Keratinocyte (primary cell): Measurements from ENCODE around the gene RCAN2. TPM values are rescaled to one million over a fixed set of nuclear protein-coding genes. Genes with fewer than 3 reads are reported as not detected.

ENCODE experiments used
- DNase-seq: peaks from one replicate; pipeline ENCODE4 v3.0.0-alpha.2; 2011; ENCODE audit warnings: low read depth, missing footprints, low spot score
- FAIRE-seq: peaks from 2 replicates; lab custom pipeline; 2011; peaks lifted over from hg19 to GRCh38; lab: Jason Lieb, UNC
- H2AFZ ChIP-seq: 2 replicates; pipeline ENCODE4 v1.6.0; 2012; ENCODE audit warnings: low read length, control low read depth, inconsistent platforms; ENCODE audit not compliant: control insufficient read depth
- H3K27ac ChIP-seq: 2 replicates; pipeline ENCODE4 v1.5.1; 2011; ENCODE audit warnings: low read length; ENCODE audit not compliant: control insufficient read depth, insufficient read depth
- H3K27me3 ChIP-seq: 3 replicates; pipeline ENCODE4 v1.6.0; 2011; ENCODE audit warnings: low read length; ENCODE audit not compliant: control insufficient read depth, insufficient read depth; ENCODE audit errors: extremely low read depth
- H3K36me3 ChIP-seq, 2 experiments: 2 replicates in 1 of 2; 3 replicates in 1 of 2; pipeline ENCODE4 v1.5.1; 2011; ENCODE audit warnings: low read length in 2 of 2, mild to moderate bottlenecking in 1 of 2; ENCODE audit not compliant: control insufficient read depth in 2 of 2, insufficient read depth in 2 of 2; ENCODE audit errors: extremely low read depth in 1 of 2
- H3K4me1 ChIP-seq: 3 replicates; pipeline ENCODE4 v1.5.1; 2011; ENCODE audit warnings: low read length; ENCODE audit not compliant: control insufficient read depth, insufficient read depth; ENCODE audit errors: extremely low read depth
- H3K4me2 ChIP-seq: 3 replicates; pipeline ENCODE4 v1.6.0; 2011; ENCODE audit warnings: low read depth, low read length; ENCODE audit not compliant: control insufficient read depth, insufficient read depth; ENCODE audit errors: extremely low read depth
- H3K4me3 ChIP-seq, 3 experiments: fragments of 200-600 bp in 1 of 3; sonication (generic) in 1 of 3; 2 replicates in 2 of 3; 3 replicates in 1 of 3; pipeline ENCODE4 v1.5.1; 2011 to 2016; ENCODE audit warnings: low read length in 3 of 3, mild to moderate bottlenecking in 3 of 3, control low read depth in 2 of 3, inconsistent platforms in 1 of 3, low read depth in 1 of 3, mixed read lengths in 1 of 3, mixed run types in 1 of 3, moderate library complexity in 1 of 3; ENCODE audit not compliant: control insufficient read depth in 2 of 3, insufficient read depth in 2 of 3; ENCODE audit errors: extremely low read depth in 1 of 3
- H3K79me2 ChIP-seq: 2 replicates; pipeline ENCODE4 v1.6.0; 2012; ENCODE audit warnings: low read length; ENCODE audit not compliant: control insufficient read depth, insufficient read depth
- H3K9ac ChIP-seq: 3 replicates; pipeline ENCODE4 v1.6.0; 2011; ENCODE audit warnings: low read length; ENCODE audit not compliant: control insufficient read depth, insufficient read depth; ENCODE audit errors: extremely low read depth
- H3K9me1 ChIP-seq: 3 replicates; pipeline ENCODE4 v1.6.0; 2011; ENCODE audit warnings: low read length; ENCODE audit not compliant: control insufficient read depth, insufficient read depth; ENCODE audit errors: extremely low read depth
- H3K9me3 ChIP-seq: 2 replicates; pipeline ENCODE4 v1.5.1; 2012; ENCODE audit warnings: low read depth, low read length; ENCODE audit not compliant: control insufficient read depth
- H4K20me1 ChIP-seq: 3 replicates; pipeline ENCODE4 v1.6.0; 2011; ENCODE audit warnings: low read length; ENCODE audit not compliant: control insufficient read depth, insufficient read depth; ENCODE audit errors: extremely low read depth
- EZH2 ChIP-seq: IDR thresholded peaks from one replicate; pipeline ENCODE4 v1.6.1; 2012; ENCODE audit warnings: inconsistent platforms, mild to moderate bottlenecking, low read length, moderate library complexity
- dilution Hi-C: fragments of 300-500 bp; cut with MboI; formaldehyde crosslinking; loops from one replicate; pipeline ENCODE4 v1.7.0; 2020; ENCODE audit warnings: low sequenced_read_pairs; ENCODE audit not compliant: extremely low pct_ligation_motif_present
- polyA plus RNA-seq, 5 experiments: library from polyadenylated mRNA; depleted of rRNA in 3 of 5; stranded (reverse) in 3 of 5; stranded (forward) in 1 of 5; unstranded in 1 of 5; fragments of >200 nt; gene quantifications; 1 replicate in 1 of 5; 2 replicates in 3 of 5; 3 replicates in 1 of 5; pipeline versions ENCODE4 v1.2.1 to v1.2.3, GENCODE V29; 2011 to 2012; ENCODE audit warnings: missing spikeins in 2 of 5, low read depth in 1 of 5, low replicate concordance in 1 of 5
- TF ChIP-seq, protein P1 (sequence below), 3 experiments: IDR thresholded peaks in 1 of 3; conservative IDR thresholded peaks in 1 of 3; optimal IDR thresholded peaks in 1 of 3; 2 replicates in 2 of 3; 3 replicates in 1 of 3; pipeline versions ENCODE3 to v1.5.1; 2011; ENCODE audit warnings: low read length in 3 of 3, mild to moderate bottlenecking in 3 of 3, moderate library complexity in 2 of 3, control low read depth in 1 of 3, inconsistent platforms in 1 of 3; ENCODE audit not compliant: insufficient read depth in 2 of 3; ENCODE audit errors: extremely low read depth in 1 of 3

Gene RCAN2
- polyA plus RNA-seq, 1 donor (not counting 4 experiments of a cell fraction or from before 2014, with no cell fraction given), result not detected

DNA sequence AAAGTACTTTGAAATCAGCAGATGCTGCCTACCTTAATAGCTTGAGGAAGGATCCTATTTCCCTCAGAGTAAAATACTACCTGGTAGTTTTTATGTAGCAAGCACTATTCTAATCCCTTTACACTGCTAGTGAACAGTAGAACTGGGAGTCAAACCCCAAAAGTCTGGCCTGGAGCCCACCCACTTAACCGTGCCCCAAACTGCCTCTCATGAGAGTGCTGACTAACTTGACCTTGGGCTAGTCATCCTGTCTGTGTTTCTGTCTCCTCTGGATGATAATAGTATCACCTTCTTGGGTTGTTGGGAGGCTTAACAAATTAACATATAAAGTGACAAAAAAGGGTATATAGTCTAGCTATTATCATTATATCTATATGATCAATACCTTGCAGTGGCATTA is 140.5 kb downstream of the RCAN2 start:
- H3K27me3 ChIP-seq, result no peaks in the 10 kb centered on the region
- no peak overlapping the region for H3K4me3 ChIP-seq
- no peaks in the 10 kb centered on the region for H3K4me1 ChIP-seq
- dilution Hi-C loops, result no loop called here
- no peak for TF ChIP-seq EZH2
- TF ChIP-seq, protein P1, sequence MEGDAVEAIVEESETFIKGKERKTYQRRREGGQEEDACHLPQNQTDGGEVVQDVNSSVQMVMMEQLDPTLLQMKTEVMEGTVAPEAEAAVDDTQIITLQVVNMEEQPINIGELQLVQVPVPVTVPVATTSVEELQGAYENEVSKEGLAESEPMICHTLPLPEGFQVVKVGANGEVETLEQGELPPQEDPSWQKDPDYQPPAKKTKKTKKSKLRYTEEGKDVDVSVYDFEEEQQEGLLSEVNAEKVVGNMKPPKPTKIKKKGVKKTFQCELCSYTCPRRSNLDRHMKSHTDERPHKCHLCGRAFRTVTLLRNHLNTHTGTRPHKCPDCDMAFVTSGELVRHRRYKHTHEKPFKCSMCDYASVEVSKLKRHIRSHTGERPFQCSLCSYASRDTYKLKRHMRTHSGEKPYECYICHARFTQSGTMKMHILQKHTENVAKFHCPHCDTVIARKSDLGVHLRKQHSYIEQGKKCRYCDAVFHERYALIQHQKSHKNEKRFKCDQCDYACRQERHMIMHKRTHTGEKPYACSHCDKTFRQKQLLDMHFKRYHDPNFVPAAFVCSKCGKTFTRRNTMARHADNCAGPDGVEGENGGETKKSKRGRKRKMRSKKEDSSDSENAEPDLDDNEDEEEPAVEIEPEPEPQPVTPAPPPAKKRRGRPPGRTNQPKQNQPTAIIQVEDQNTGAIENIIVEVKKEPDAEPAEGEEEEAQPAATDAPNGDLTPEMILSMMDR (optimal IDR thresholded peaks at IDR 0.05 in 1 of 3, IDR thresholded peaks at IDR 0.05 in 1 of 3, conservative IDR thresholded peaks at IDR 0.05 in 1 of 3; ENCODE audit: extremely low read depth in 1 of 3, insufficient read depth in 2 of 3, low read length in 3 of 3), result no peak
- H3K4me2 ChIP-seq, result no peak overlapping the region
- H3K9me3 ChIP-seq, result no peaks in the 10 kb centered on the region
- DNase-seq (no peak), FAIRE-seq (no peak)
- H4K20me1 ChIP-seq, result no peaks in the 10 kb centered on the region
- no peak overlapping the region for H3K27ac ChIP-seq
- no peaks in the 10 kb centered on the region for H3K79me2 ChIP-seq
- no peak overlapping the region for H2AFZ ChIP-seq
- H3K9me1 ChIP-seq, result no peaks in the 10 kb centered on the region
- no peaks in the 10 kb centered on the region for H3K36me3 ChIP-seq
- no peak overlapping the region for H3K9ac ChIP-seq

DNA sequence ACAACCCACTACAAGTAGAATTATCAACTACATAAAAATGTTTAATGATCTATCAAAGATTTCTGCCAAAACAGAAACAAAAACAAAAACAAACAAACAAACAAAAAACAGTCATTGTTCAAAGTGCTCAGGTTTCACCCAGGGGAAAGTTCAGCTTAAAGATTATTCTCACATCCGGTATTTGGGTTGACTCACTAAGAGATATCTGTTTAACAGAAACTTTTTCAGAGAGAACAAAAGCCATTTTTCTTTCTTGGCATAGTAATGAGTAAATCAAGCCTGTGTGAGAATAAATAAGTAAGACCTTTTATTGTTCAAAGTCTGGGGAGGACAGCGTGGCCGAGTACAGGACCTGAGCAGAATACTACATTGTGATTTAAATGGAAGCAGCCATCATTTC is 143.6 kb downstream of the RCAN2 start:
- no peak for FAIRE-seq
- H3K79me2 ChIP-seq, result no peaks in the 10 kb centered on the region
- no peaks in the 10 kb centered on the region for H3K9me3 ChIP-seq
- no peaks in the 10 kb centered on the region for H3K4me1 ChIP-seq
- no peaks in the 10 kb centered on the region for H3K27me3 ChIP-seq
- H3K27ac ChIP-seq, result no peak overlapping the region
- no peaks in the 10 kb centered on the region for H4K20me1 ChIP-seq
- no peak for DNase-seq
- H3K9ac ChIP-seq, result no peak overlapping the region
- no peak overlapping the region for H2AFZ ChIP-seq
- dilution Hi-C loops, result no loop called here
- H3K36me3 ChIP-seq, result no peaks in the 10 kb centered on the region
- no peak overlapping the region for H3K4me3 ChIP-seq
- no peak overlapping the region for H3K4me2 ChIP-seq
- TF ChIP-seq, protein P1 (optimal IDR thresholded peaks at IDR 0.05 in 1 of 3, IDR thresholded peaks at IDR 0.05 in 1 of 3, conservative IDR thresholded peaks at IDR 0.05 in 1 of 3; ENCODE audit: extremely low read depth in 1 of 3, insufficient read depth in 2 of 3, low read length in 3 of 3), result no peak
- no peak for TF ChIP-seq EZH2
- H3K9me1 ChIP-seq, result no peaks in the 10 kb centered on the region
